ENCODE results near the gene CYP27B1. TPM values are rescaled to one million over a fixed set of nuclear protein-coding genes. Genes with fewer than 3 reads are reported as not detected.

The CYP27B1 gene
- total and polyA plus RNA-seq, 3 donors from 2014 or later: 2.2 to 30.2 (median 3.9) TPM

- TF ChIP-seq, protein P1, sequence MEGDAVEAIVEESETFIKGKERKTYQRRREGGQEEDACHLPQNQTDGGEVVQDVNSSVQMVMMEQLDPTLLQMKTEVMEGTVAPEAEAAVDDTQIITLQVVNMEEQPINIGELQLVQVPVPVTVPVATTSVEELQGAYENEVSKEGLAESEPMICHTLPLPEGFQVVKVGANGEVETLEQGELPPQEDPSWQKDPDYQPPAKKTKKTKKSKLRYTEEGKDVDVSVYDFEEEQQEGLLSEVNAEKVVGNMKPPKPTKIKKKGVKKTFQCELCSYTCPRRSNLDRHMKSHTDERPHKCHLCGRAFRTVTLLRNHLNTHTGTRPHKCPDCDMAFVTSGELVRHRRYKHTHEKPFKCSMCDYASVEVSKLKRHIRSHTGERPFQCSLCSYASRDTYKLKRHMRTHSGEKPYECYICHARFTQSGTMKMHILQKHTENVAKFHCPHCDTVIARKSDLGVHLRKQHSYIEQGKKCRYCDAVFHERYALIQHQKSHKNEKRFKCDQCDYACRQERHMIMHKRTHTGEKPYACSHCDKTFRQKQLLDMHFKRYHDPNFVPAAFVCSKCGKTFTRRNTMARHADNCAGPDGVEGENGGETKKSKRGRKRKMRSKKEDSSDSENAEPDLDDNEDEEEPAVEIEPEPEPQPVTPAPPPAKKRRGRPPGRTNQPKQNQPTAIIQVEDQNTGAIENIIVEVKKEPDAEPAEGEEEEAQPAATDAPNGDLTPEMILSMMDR (IDR thresholded peaks at IDR 0.05): no peak
- no peak for TF ChIP-seq POLR2A (IDR thresholded peaks at IDR 0.05)
- DNase-seq: no peak
- Histone ChIP-seq H3K27ac (peak overlapping the region; percentile 85 to 97), H3K4me3 (peak overlapping the region; percentile 73), H3K27me3 (no peaks in the 10 kb centered on the region), H3K36me3 (ENCODE audit: low read depth, missing control alignments) (peaks cover 6% of the 10 kb centered on the region), H3K9me3 (no peaks in the 10 kb centered on the region), H3K4me1 (peaks cover 4% of the 10 kb centered on the region)
- intact Hi-C loops (cut with DNase I; ENCODE audit: low total_unique reads): no loop called here
- WGBS, 2 donors: 19 to 24% methylated on average over 8 of the region's 8 CpGs
Measured at GRCh38 chr12:57745485-57745881, 21.4 kb downstream of the CYP27B1 start.

GRCh38 chr12:57744777-57745484 lies 21.9 kb downstream of the CYP27B1 start, which contains the start of gene TSPAN31:
Gene TSPAN31 (plus strand): TSS chr12:57745039. CDS start chr12:57745155, 116 bp downstream.
- no peak for TF ChIP-seq POLR2A (IDR thresholded peaks at IDR 0.05)
- TF ChIP-seq, protein P1 (IDR thresholded peaks at IDR 0.05): peak in 1 of 3 experiments; percentile 16
- WGBS, 2 donors: 1% methylated on average over 29 of the region's 29 CpGs
- Histone ChIP-seq H3K9me3 (no peaks in the 10 kb centered on the region), H3K27ac (peak within 1 kb of the TSS; percentile 85 to 97), H3K36me3 (ENCODE audit: low read depth, missing control alignments) (peaks cover 6% of the 10 kb centered on the region), H3K4me1 (peaks cover 4% of the 10 kb centered on the region), H3K4me3 (peak within 1 kb of the TSS; percentile 73), H3K27me3 (no peaks in the 10 kb centered on the region)
- intact Hi-C loops (cut with DNase I; ENCODE audit: low total_unique reads): no loop called here
- peak; percentile 99 for DNase-seq

DNA sequence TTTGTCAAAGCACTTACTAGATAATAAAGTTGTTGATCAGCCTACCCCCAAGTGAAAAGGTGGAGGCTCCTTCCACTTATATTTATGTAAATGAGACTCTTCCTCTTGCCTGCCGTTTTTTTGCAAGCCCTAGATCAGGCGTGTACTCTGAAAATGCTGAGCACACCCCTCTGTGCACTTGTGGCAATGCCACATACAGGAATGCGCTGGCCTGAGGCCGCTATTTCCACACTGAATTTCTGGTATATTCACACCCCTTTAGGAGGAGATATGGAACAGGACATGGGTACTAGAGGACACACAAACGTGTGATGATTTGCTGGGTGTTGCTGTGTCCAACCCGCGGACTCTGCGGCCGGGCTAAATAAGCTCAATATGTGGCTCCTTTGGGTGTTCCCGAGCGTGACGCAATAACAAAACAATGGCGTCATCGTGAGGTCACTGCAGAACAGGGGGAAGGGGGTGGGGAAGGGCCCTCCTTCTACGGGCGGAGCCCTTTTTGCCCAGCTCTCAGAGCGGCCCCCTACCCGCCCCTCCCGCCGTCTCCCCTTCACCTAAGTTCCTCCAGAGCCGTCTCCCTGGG lies 22.6 kb downstream of the CYP27B1 start:
- intact Hi-C loops (cut with DNase I; ENCODE audit: low total_unique reads): no loop called here
- no peak for TF ChIP-seq POLR2A (IDR thresholded peaks at IDR 0.05)
- TF ChIP-seq, protein P1 (IDR thresholded peaks at IDR 0.05): no peak
- Histone ChIP-seq H3K27me3 (no peaks in the 10 kb centered on the region), H3K36me3 (ENCODE audit: low read depth, missing control alignments) (peaks cover 6% of the 10 kb centered on the region), H3K4me1 (peaks cover 4% of the 10 kb centered on the region), H3K9me3 (no peaks in the 10 kb centered on the region), H3K27ac (peak overlapping the region; percentile 85 to 97), H3K4me3 (peak overlapping the region; percentile 73)
- WGBS, 2 donors: 8 to 9% methylated on average over 17 to 21 of the region's 21 CpGs
- DNase-seq: peak; percentile 69

- peak overlapping the region in 1 of 2 donors; percentile 97 for H3K27ac ChIP-seq
- H3K27me3 ChIP-seq: no peaks in the 10 kb centered on the region
- H3K9me3 ChIP-seq: no peaks in the 10 kb centered on the region
- 51 to 80% methylated on average over 2 of the region's 2 CpGs for WGBS, 2 donors
- no peak for DNase-seq
- H3K4me3 ChIP-seq: peak overlapping the region in 1 of 2 donors; percentile 73
- peaks cover 3% of the 10 kb centered on the region for H3K36me3 ChIP-seq (ENCODE audit: low read depth, missing control alignments)
- peaks cover 4% of the 10 kb centered on the region for H3K4me1 ChIP-seq
- intact Hi-C loops (cut with DNase I; ENCODE audit: low total_unique reads): no loop called here
- TF ChIP-seq POLR2A (IDR thresholded peaks at IDR 0.05): no peak
- TF ChIP-seq, protein P1 (IDR thresholded peaks at IDR 0.05): no peak
Measured at GRCh38 chr12:57743769-57744168, 23.1 kb downstream of the CYP27B1 start.
